GM06990 (cell line): ENCODE data around the gene ZMAT5.

ENCODE experiments used
- DNase-seq: peaks from one replicate; pipeline ENCODE4 v3.0.0-alpha.2; 2011; ENCODE audit not compliant: insufficient read length; ENCODE audit errors: extremely low read depth
- H3K27me3 ChIP-seq: replicated peaks from 2 replicates; pipeline ENCODE4 v1.6.0; 2011; ENCODE audit warnings: low read length; ENCODE audit not compliant: control insufficient read depth, insufficient read depth
- H3K36me3 ChIP-seq: 2 replicates; pipeline ENCODE4 v1.5.1; 2011; ENCODE audit warnings: low read length; ENCODE audit not compliant: control insufficient read depth, insufficient read depth
- H3K4me3 ChIP-seq: replicated peaks from 2 replicates; pipeline ENCODE4 v1.5.1; 2011; ENCODE audit warnings: low read depth, mild to moderate bottlenecking, control low read depth, low read length
- TF ChIP-seq, protein P1 (sequence below): IDR thresholded peaks from 2 replicates; pipeline ENCODE4 v1.5.1; 2011; ENCODE audit warnings: low read length, control low read depth, mild to moderate bottlenecking, inconsistent platforms; ENCODE audit not compliant: insufficient read depth, poor library complexity, severe bottlenecking

ZMAT5 gene

DNA sequence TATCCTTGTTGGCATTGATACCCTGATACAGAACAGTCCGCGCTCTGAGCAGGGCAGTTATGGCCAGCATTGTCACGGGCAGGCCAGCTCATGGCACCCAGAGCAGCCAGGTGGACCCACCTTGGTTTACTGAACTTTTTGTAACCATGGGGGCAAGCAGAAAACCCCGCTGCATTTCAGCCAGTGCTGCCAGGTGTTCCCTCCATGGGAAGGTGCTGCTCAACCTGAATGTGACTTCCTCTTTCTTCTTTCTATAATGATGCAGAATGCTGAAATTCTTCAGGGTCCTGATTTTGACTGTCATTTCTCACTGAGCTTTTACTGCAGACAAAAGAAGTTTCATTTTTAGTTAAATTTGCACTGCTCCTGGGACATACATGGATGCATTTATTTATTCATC is 82.6 kb downstream of the ZMAT5 start:
- no peak overlapping the region for H3K4me3 ChIP-seq
- DNase-seq: no peak
- peaks cover 12% of the 10 kb centered on the region for H3K36me3 ChIP-seq
- TF ChIP-seq, protein P1, sequence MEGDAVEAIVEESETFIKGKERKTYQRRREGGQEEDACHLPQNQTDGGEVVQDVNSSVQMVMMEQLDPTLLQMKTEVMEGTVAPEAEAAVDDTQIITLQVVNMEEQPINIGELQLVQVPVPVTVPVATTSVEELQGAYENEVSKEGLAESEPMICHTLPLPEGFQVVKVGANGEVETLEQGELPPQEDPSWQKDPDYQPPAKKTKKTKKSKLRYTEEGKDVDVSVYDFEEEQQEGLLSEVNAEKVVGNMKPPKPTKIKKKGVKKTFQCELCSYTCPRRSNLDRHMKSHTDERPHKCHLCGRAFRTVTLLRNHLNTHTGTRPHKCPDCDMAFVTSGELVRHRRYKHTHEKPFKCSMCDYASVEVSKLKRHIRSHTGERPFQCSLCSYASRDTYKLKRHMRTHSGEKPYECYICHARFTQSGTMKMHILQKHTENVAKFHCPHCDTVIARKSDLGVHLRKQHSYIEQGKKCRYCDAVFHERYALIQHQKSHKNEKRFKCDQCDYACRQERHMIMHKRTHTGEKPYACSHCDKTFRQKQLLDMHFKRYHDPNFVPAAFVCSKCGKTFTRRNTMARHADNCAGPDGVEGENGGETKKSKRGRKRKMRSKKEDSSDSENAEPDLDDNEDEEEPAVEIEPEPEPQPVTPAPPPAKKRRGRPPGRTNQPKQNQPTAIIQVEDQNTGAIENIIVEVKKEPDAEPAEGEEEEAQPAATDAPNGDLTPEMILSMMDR: no peak
- H3K27me3 ChIP-seq: no peaks in the 10 kb centered on the region

- TF ChIP-seq, protein P1: no peak
- no peak for DNase-seq
- Histone ChIP-seq H3K36me3 (peaks cover 16% of the 10 kb centered on the region), H3K4me3 (no peak overlapping the region), H3K27me3 (no peaks in the 10 kb centered on the region)
Observed at GRCh38 chr22:29683536-29683935, 83.3 kb downstream of the ZMAT5 start.
